Cardiac fibroblast (primary cell): ENCODE measurements around the gene TNS1.

Experiments
- DNase-seq, 2 donors: peaks; one replicate each; pipeline versions ENCODE4 v3.0.0 to v3.0.0-alpha.2; 2010; ENCODE audit warnings: low read depth in 2 of 2
- H3K4me3 ChIP-seq, 2 donors: replicated peaks in 1 of 2; 1 replicate in 1 of 2; 2 replicates in 1 of 2; pipeline ENCODE4 v1.5.1; 2011; ENCODE audit warnings: low read depth in 2 of 2, low read length in 2 of 2, mild to moderate bottlenecking in 2 of 2, moderate library complexity in 1 of 2
- TF ChIP-seq, protein P1 (sequence below): IDR thresholded peaks from one replicate; pipeline ENCODE4 v1.5.1; 2011; ENCODE audit warnings: low read depth, mild to moderate bottlenecking, low read length, inconsistent platforms

Gene TNS1

DNA sequence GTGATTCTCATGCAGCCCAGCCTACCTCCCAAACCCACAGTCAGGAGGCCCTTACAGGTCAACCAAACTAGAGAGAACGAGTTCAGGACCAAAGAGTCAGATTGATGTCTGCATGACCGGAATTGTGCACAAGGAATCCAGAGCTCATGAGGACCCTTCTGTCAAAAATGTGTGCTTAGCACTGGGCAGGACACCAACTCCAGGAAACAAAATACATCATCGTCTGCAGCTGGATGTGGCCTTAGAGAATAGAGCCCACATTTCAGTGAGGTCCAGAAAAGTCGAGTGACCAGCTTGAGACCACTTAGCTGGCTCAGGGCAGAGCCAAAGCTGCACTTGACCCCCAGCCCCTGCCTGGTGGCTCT is 3.2 kb downstream of the TNS1 start:
- peak overlapping the region in 1 of 2 donors; percentile 7 for H3K4me3 ChIP-seq
- TF ChIP-seq, protein P1, sequence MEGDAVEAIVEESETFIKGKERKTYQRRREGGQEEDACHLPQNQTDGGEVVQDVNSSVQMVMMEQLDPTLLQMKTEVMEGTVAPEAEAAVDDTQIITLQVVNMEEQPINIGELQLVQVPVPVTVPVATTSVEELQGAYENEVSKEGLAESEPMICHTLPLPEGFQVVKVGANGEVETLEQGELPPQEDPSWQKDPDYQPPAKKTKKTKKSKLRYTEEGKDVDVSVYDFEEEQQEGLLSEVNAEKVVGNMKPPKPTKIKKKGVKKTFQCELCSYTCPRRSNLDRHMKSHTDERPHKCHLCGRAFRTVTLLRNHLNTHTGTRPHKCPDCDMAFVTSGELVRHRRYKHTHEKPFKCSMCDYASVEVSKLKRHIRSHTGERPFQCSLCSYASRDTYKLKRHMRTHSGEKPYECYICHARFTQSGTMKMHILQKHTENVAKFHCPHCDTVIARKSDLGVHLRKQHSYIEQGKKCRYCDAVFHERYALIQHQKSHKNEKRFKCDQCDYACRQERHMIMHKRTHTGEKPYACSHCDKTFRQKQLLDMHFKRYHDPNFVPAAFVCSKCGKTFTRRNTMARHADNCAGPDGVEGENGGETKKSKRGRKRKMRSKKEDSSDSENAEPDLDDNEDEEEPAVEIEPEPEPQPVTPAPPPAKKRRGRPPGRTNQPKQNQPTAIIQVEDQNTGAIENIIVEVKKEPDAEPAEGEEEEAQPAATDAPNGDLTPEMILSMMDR = no peak
- DNase-seq = no peak

GRCh38 chr2:217998926-217999594 is 3.7 kb downstream of the TNS1 start:
- H3K4me3 ChIP-seq = no peak overlapping the region
- DNase-seq = no peak

GRCh38 chr2:217997510-217997909 is 5.3 kb downstream of the TNS1 start:
- H3K4me3 ChIP-seq = no peak overlapping the region
- DNase-seq = no peak
- TF ChIP-seq, protein P1 = no peak

More at GRCh38 chr2:217998926-217999594, 3.7 kb downstream of the TNS1 start:
- TF ChIP-seq, protein P1 = no peak

DNA sequence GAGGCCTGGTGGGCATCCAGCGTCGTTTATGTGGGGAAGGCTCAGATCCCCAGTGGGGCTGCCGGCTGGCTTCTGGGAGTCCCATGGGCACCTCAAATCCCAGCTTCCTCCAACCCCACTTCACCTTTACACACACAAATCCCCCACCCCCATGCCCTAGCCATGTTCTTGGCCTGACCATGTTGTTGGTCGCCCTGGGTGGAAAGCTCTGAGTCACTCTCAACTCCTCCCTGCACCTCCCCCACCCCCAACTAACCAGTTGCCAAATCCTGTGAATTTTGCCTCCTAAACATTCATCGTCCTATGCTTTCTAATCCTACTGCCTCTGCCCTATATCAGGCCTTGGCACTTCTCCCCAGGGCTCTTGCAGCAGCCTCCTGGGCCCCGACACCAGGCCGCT is 6.4 kb downstream of the TNS1 start:
- TF ChIP-seq, protein P1 = no peak
- DNase-seq = peak; percentile 86 to 91

DNA sequence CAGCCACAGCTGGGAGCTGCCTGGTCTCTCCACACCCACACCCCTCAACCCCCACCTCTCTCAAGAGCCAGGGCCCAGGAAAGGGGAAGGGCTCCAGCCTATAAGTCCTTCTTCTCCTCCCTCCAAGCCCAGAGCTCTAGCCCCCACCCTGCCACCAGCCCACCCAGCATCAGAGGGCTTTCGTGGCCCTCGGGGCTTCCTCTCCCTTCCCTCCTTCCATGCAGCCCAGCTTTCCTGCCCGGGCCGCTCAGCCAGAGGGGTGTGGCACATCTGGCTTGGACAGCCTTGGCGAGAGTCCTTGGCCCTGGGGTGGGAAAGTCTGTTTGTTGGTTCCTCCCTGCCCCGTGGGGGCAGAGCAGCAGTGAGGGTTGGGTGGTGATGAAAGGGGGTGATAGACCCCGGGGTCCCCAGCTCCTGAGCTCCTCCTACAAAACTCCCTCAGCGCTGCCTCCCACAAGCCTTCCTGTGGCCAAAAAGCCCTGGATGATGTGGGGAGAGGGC is 7.0 kb downstream of the TNS1 start:
- DNase-seq = peak in 1 of 2 donors; percentile 64
- TF ChIP-seq, protein P1 = no peak
- H3K4me3 ChIP-seq = no peak overlapping the region

More for the DNA sequence above, 6.4 kb downstream of the TNS1 start:
- H3K4me3 ChIP-seq = no peak overlapping the region

DNA sequence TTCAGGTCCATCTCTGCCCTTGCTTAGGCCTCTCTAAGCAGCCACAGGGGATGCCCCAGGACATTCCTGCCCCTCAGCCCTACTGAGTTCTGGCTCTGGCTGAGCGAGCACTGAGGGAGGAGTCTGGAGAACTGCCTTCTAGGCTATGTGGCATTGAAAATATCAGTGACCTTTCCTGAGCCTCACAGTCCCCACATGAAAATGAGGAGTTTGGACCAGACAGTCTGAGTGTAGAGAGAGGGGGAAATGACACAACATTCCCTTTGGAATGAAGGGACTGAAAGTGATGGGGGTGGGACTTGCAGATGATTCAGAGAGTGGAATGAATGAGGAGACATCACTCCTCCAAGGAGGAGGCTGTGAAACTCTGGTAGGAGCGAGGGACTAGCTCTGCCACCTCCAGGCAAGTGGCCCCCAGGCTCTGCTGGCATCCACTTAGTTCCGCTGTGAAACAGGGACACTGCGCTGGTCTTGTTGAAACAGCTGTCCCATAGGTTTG is 8.0 kb downstream of the TNS1 start:
- peak; percentile 66 to 81 for DNase-seq
- no peak overlapping the region for H3K4me3 ChIP-seq
- TF ChIP-seq, protein P1 = no peak
